NK-92 (cell line): ENCODE measurements around the gene SLC22A14.
"Not testable (repeated sequence)": the region's sequence is repeated elsewhere in the genome, so short reads cannot be mapped to it uniquely, and the experiment has no call there.

ENCODE experiments used
- DNase-seq: peaks from one replicate; lab custom pipeline; 2025; ENCODE audit not compliant: unreplicated experiment; lab: John Stamatoyannopoulos, UW

SLC22A14 gene

GRCh38 chr3:38281895-38282686 lies at the start of gene SLC22A14:
Gene SLC22A14, plus strand, starts transcription at chr3:38282294. Its CDS starts 23,733 bp downstream, at chr3:38306027.
- no peak for DNase-seq

GRCh38 chr3:38232701-38233100 lies 49.4 kb upstream of the SLC22A14 start:
- no peak for DNase-seq

GRCh38 chr3:38235466-38235865 lies 46.6 kb upstream of the SLC22A14 start:
- DNase-seq: no peak

- no peak for DNase-seq
Observed at GRCh38 chr3:38238416-38239008, 43.6 kb upstream of the SLC22A14 start.

- not testable (repeated sequence) for DNase-seq
Observed at GRCh38 chr3:38242812-38243211, 39.3 kb upstream of the SLC22A14 start.

- DNase-seq: no peak
Observed at GRCh38 chr3:38245930-38246329, 36.2 kb upstream of the SLC22A14 start.

GRCh38 chr3:38247366-38248035 lies 34.6 kb upstream of the SLC22A14 start:
- DNase-seq: no peak

GRCh38 chr3:38250198-38250597 lies 31.9 kb upstream of the SLC22A14 start:
- DNase-seq: no peak

GRCh38 chr3:38251197-38251596 lies 30.9 kb upstream of the SLC22A14 start:
- DNase-seq: no peak

- DNase-seq: no peak
Observed at GRCh38 chr3:38253704-38254103, 28.4 kb upstream of the SLC22A14 start.

- DNase-seq: no peak
Observed at GRCh38 chr3:38254872-38255271, 27.2 kb upstream of the SLC22A14 start.

- DNase-seq: no peak
Observed at GRCh38 chr3:38255627-38256026, 26.5 kb upstream of the SLC22A14 start.

GRCh38 chr3:38257583-38257982 lies 24.5 kb upstream of the SLC22A14 start:
- DNase-seq: no peak

GRCh38 chr3:38260474-38260873 lies 21.6 kb upstream of the SLC22A14 start:
- no peak for DNase-seq

GRCh38 chr3:38264353-38264771 lies 17.7 kb upstream of the SLC22A14 start:
- DNase-seq: no peak

- DNase-seq: no peak
Observed at GRCh38 chr3:38264779-38265178, 17.3 kb upstream of the SLC22A14 start.

- DNase-seq: no peak
Observed at GRCh38 chr3:38265604-38266307, 16.3 kb upstream of the SLC22A14 start, which contains the start of gene SLC22A13. Gene SLC22A13, plus strand, starts transcription at chr3:38265812. Its CDS starts 49 bp downstream, at chr3:38265861.

- DNase-seq: no peak
Observed at GRCh38 chr3:38266810-38267209, 15.3 kb upstream of the SLC22A14 start.

- no peak for DNase-seq
Observed at GRCh38 chr3:38267662-38268061, 14.4 kb upstream of the SLC22A14 start.

GRCh38 chr3:38268087-38268486 lies 14.0 kb upstream of the SLC22A14 start:
- no peak for DNase-seq

- DNase-seq: no peak
Observed at GRCh38 chr3:38268522-38268921, 13.6 kb upstream of the SLC22A14 start.
